ENCODE results near the gene PRR15L. TPM values are rescaled to one million over a fixed set of nuclear protein-coding genes. Genes with fewer than 3 reads are reported as not detected.

The PRR15L gene
- total RNA-seq, 4 donors from 2014 or later, result 0.29 to 2.0 TPM; not detected in 2

DNA sequence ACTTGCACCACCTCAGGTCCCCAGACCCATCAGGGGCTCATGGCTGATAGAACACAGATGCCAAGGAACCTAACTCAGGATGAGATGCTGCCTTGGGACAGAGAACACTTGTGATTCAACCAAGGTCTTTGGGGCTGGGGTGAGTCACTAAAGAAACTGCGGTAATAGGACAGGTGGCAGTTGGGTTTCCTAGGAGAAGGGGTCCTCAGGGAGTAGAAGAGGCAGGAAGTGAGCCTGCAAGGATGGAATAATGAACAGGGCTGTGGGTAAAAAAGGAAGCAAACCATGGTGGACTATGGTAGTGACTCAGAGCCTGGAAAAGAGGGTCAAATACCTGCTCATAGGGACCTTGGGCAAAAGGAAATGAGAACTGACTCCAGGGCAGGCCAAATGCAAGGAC lies 22.8 kb downstream of the PRR15L start:
- H3K27ac ChIP-seq, result no peak overlapping the region
- no peak overlapping the region for H3K4me3 ChIP-seq
- no peak for DNase-seq
- H3K27me3 ChIP-seq, result no peaks in the 10 kb centered on the region
- H3K4me1 ChIP-seq, result no peaks in the 10 kb centered on the region
- no peaks in the 10 kb centered on the region for H3K36me3 ChIP-seq
- no peak for TF ChIP-seq CTCF (IDR thresholded peaks at IDR 0.05)
- TF ChIP-seq POLR2A (IDR thresholded peaks at IDR 0.05), result no peak
- intact Hi-C loops (cut with DNase I; ENCODE audit: low total_unique reads), result no loop called here
- H3K9me3 ChIP-seq, result no peaks in the 10 kb centered on the region

- no peaks in the 10 kb centered on the region for H3K9me3 ChIP-seq
- intact Hi-C loops (cut with DNase I; ENCODE audit: low total_unique reads), result no loop called here
These were observed 25.8 kb downstream of the PRR15L start for GRCh38 chr17:47931848-47932247.

DNA sequence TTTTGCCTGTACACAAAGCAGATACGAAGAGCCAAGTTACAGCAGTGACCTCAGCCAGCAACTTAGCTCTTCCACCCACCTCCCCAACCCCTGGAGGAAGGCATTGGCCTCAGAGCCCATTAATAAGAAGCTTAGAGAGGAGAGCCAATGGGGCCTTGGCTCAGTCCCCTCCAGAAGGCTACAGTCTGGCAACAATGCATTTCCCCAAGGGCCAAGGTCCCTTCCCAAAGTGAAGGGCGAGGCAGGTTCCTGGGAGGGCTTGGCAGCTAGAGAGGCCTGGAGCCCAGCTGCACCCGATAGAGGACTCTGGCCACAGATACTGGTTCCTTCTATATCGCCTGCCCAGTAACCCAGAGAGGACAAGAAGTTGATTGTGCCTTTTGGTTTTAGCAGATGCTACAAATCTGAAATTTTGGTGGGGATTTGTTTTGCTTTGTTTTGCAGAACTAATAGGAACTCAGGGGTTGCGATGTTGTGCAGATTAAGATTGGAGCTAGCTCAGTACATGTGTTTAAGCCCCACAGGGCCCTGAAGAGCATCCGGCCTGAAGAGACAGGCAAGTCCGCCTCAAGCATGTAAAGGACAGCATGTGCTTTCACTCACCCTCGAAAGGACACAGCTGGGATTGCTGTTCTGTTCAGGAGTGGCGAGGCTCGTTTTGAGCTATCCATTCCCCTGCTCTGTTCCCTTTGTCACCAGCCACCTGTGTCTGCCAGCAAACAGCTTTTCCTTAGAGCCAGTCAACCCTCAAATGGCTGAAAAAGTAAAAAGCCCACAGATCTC lies 28.3 kb downstream of the PRR15L start:
- no peaks in the 10 kb centered on the region for H3K9me3 ChIP-seq
- no peaks in the 10 kb centered on the region for H3K36me3 ChIP-seq
- no peak overlapping the region for H3K27ac ChIP-seq
- intact Hi-C loops (cut with DNase I; ENCODE audit: low total_unique reads), result no loop called here
- TF ChIP-seq POLR2A (IDR thresholded peaks at IDR 0.05) (no peak), CTCF (IDR thresholded peaks at IDR 0.05) (no peak)
- no peak overlapping the region for H3K4me3 ChIP-seq
- no peaks in the 10 kb centered on the region for H3K4me1 ChIP-seq
- no peaks in the 10 kb centered on the region for H3K27me3 ChIP-seq
- no peak for DNase-seq

More at GRCh38 chr17:47931848-47932247, 25.8 kb downstream of the PRR15L start:
- no peak overlapping the region for H3K27ac ChIP-seq
- H3K4me1 ChIP-seq, result no peaks in the 10 kb centered on the region
- no peak overlapping the region for H3K4me3 ChIP-seq
- H3K27me3 ChIP-seq, result no peaks in the 10 kb centered on the region
- no peaks in the 10 kb centered on the region for H3K36me3 ChIP-seq
- DNase-seq, result no peak
- TF ChIP-seq POLR2A (IDR thresholded peaks at IDR 0.05) (no peak), CTCF (IDR thresholded peaks at IDR 0.05) (no peak)

DNA sequence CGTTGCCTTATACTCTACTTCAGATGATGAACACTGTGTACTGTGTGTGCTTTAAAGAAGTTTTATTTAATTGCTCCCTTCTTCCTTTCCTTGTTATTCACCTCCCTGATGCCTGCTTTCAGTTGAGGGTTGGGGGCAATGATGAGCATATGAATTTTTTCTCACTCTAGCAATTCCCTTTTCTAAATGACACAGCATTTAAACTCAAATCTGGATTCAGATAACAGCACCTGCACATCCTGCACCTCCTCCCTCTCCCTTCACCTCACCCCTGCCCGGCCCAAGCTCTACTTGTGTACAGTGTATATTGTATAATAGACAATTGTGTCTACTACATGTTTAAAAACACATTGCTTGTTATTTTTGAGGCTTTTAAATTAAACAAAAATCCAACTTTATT lies 29.3 kb downstream of the PRR15L start:
- Histone ChIP-seq H3K4me3 (no peak overlapping the region), H3K27me3 (no peaks in the 10 kb centered on the region), H3K9me3 (no peaks in the 10 kb centered on the region), H3K36me3 (no peaks in the 10 kb centered on the region), H3K27ac (no peak overlapping the region), H3K4me1 (no peaks in the 10 kb centered on the region)
- intact Hi-C loops (cut with DNase I; ENCODE audit: low total_unique reads), result no loop called here
- DNase-seq, result no peak
- TF ChIP-seq POLR2A (IDR thresholded peaks at IDR 0.05) (no peak), CTCF (IDR thresholded peaks at IDR 0.05) (no peak)

GRCh38 chr17:47927821-47928400 lies 29.8 kb downstream of the PRR15L start:
- Histone ChIP-seq H3K27me3 (no peaks in the 10 kb centered on the region), H3K4me3 (no peak overlapping the region), H3K36me3 (no peaks in the 10 kb centered on the region), H3K9me3 (no peaks in the 10 kb centered on the region), H3K4me1 (no peaks in the 10 kb centered on the region), H3K27ac (no peak overlapping the region)
- no peak for DNase-seq
- intact Hi-C loops (cut with DNase I; ENCODE audit: low total_unique reads), result no loop called here
- no peak for TF ChIP-seq CTCF (IDR thresholded peaks at IDR 0.05)
- TF ChIP-seq POLR2A (IDR thresholded peaks at IDR 0.05), result no peak
